Measurements from ENCODE around the gene RIT1. TPM values are rescaled to one million over a fixed set of nuclear protein-coding genes. Genes with fewer than 3 reads are reported as not detected.

The RIT1 gene
- total RNA-seq, 1 experiment from 2014 or later, result 28.1 TPM

GRCh38 chr1:155882235-155882634, 28.9 kb downstream of the RIT1 start:
- CTCF ChIA-PET, result no interaction called here
- in situ Hi-C loops (cut with HindIII; ENCODE audit: low pct_unique_long_range_greater_than_20kb, low sequenced_read_pairs), result no loop called here
- H3K27me3 ChIP-seq (ENCODE audit: control insufficient read depth, insufficient read depth, low read length), result no peaks in the 10 kb centered on the region
- no peak for DNase-seq (ENCODE audit: low read depth, low spot score)
- no peak for ATAC-seq
- H3K27ac ChIP-seq (ENCODE audit: low read length), result no peak overlapping the region
- BruUV-seq (replicated peaks), result no TSS peak
- H3K4me1 ChIP-seq (ENCODE audit: control insufficient read depth, insufficient read depth, low read length), result no peaks in the 10 kb centered on the region
- TF ChIP-seq TCF7L2 (IDR thresholded peaks at IDR 0.05; ENCODE audit: low read depth, low read length) (no peak), CTCF (IDR thresholded peaks at IDR 0.05) (no peak), POLR2AphosphoS5 (IDR thresholded peaks at IDR 0.05; ENCODE audit: low read depth, low read length) (no peak), SIN3A (IDR thresholded peaks at IDR 0.05; ENCODE audit: borderline replicate concordance, insufficient read depth, low read depth, low read length) (no peak), REST (IDR thresholded peaks at IDR 0.05; ENCODE audit: insufficient read depth in 1 of 2, low read depth in 2 of 2, low read length in 1 of 2) (no peak)
- POLR2A ChIA-PET, result interaction anchor here (0.5 to 1.0 kb wide), 2 partner anchors 16 to 26 kb away, joined by 4 to 8 read pairs; no protein-coding TSS in a partner anchor
- no peaks in the 10 kb centered on the region for H3K36me3 ChIP-seq (ENCODE audit: control insufficient read depth, insufficient read depth, low read length)
- intact Hi-C loops (cut with micrococcal nuclease; ENCODE audit: unreplicated experiment), result no loop called here
- no peaks in the 10 kb centered on the region for H3K9me3 ChIP-seq (ENCODE audit: control insufficient read depth, insufficient read depth, low read depth, low read length)
- H3K4me3 ChIP-seq (ENCODE audit: low read depth in 2 of 2, low read length in 2 of 2), result no peak overlapping the region

GRCh38 chr1:155880950-155881349, 30.2 kb downstream of the RIT1 start:
- Histone ChIP-seq H3K4me1 (ENCODE audit: control insufficient read depth, insufficient read depth, low read length) (no peaks in the 10 kb centered on the region), H3K9me3 (ENCODE audit: control insufficient read depth, insufficient read depth, low read depth, low read length) (no peaks in the 10 kb centered on the region), H3K27ac (ENCODE audit: low read length) (no peak overlapping the region), H3K4me3 (ENCODE audit: low read depth in 2 of 2, low read length in 2 of 2) (no peak overlapping the region), H3K36me3 (ENCODE audit: control insufficient read depth, insufficient read depth, low read length) (no peaks in the 10 kb centered on the region), H3K27me3 (ENCODE audit: control insufficient read depth, insufficient read depth, low read length) (no peaks in the 10 kb centered on the region)
- ATAC-seq, result no peak
- no TSS peak for BruUV-seq (replicated peaks)
- ChIA-PET POLR2A (no interaction called here), CTCF (no interaction called here)
- in situ Hi-C loops (cut with HindIII; ENCODE audit: low pct_unique_long_range_greater_than_20kb, low sequenced_read_pairs), result no loop called here
- no peak for DNase-seq (ENCODE audit: low read depth, low spot score)
- TF ChIP-seq REST (IDR thresholded peaks at IDR 0.05; ENCODE audit: insufficient read depth in 1 of 2, low read depth in 2 of 2, low read length in 1 of 2) (no peak), SIN3A (IDR thresholded peaks at IDR 0.05; ENCODE audit: borderline replicate concordance, insufficient read depth, low read depth, low read length) (no peak), CTCF (IDR thresholded peaks at IDR 0.05) (no peak), POLR2AphosphoS5 (IDR thresholded peaks at IDR 0.05; ENCODE audit: low read depth, low read length) (no peak), TCF7L2 (IDR thresholded peaks at IDR 0.05; ENCODE audit: low read depth, low read length) (no peak)
- intact Hi-C loops (cut with micrococcal nuclease; ENCODE audit: unreplicated experiment), result no loop called here

Measured in Panc1 (cell line).